Stimulated activated CD8-positive, alpha-beta memory T cell treated with anti-CD3 and anti-CD28 coated beads, Interleukin-4, amount 100 ng/mL, for 1 hour (primary cell): ENCODE results near the gene AGPAT2.

Experiments
- DNase-seq, 2 donors: peaks; one replicate each; pipeline ENCODE4 v3.0.0-alpha.2; 2020; ENCODE audit warnings: low read depth in 2 of 2, low spot score in 1 of 2

Gene AGPAT2

GRCh38 chr9:136629001-136629878 lies 58.0 kb downstream of the AGPAT2 start:
- no peak for DNase-seq

- DNase-seq, result no peak
Observed at GRCh38 chr9:136628268-136628667, 59.0 kb downstream of the AGPAT2 start.

- no peak for DNase-seq
Observed at GRCh38 chr9:136627703-136628102, 59.6 kb downstream of the AGPAT2 start.

GRCh38 chr9:136626740-136627642 lies 60.3 kb downstream of the AGPAT2 start:
- no peak for DNase-seq

GRCh38 chr9:136626066-136626725 lies 61.1 kb downstream of the AGPAT2 start:
- no peak for DNase-seq

- no peak for DNase-seq
Observed at GRCh38 chr9:136625101-136626065, 61.9 kb downstream of the AGPAT2 start.

- DNase-seq, result no peak
Observed at GRCh38 chr9:136624184-136624951, 62.9 kb downstream of the AGPAT2 start.

GRCh38 chr9:136623842-136624183 lies 63.4 kb downstream of the AGPAT2 start:
- no peak for DNase-seq
